Hippocampal formation (tissue), 2 donors: ENCODE measurements around the gene FTH1.

Experiments used
- DNase-seq, 2 donors: peaks; one replicate each; lab custom pipeline; 2025; lab: John Stamatoyannopoulos, UW

The FTH1 gene

GRCh38 chr11:61948505-61948904 is 18.9 kb downstream of the FTH1 start:
- DNase-seq: no peak

- peak; percentile 81 to 91 for DNase-seq
These were observed 19.8 kb downstream of the FTH1 start for GRCh38 chr11:61947486-61948210.

- DNase-seq: no peak
These were observed 20.5 kb downstream of the FTH1 start for GRCh38 chr11:61946894-61947293.

GRCh38 chr11:61945191-61945590 is 22.2 kb downstream of the FTH1 start:
- no peak for DNase-seq

GRCh38 chr11:61940466-61940865 is 27.0 kb downstream of the FTH1 start:
- no peak for DNase-seq

GRCh38 chr11:61935861-61936260 is 31.6 kb downstream of the FTH1 start:
- no peak for DNase-seq

- DNase-seq: no peak
These were observed 36.5 kb downstream of the FTH1 start for GRCh38 chr11:61930933-61931332.

- no peak for DNase-seq
These were observed 38.8 kb downstream of the FTH1 start for GRCh38 chr11:61928606-61929005.

- DNase-seq: no peak
These were observed 39.9 kb downstream of the FTH1 start for GRCh38 chr11:61927501-61927900.

GRCh38 chr11:61926235-61926634 is 41.2 kb downstream of the FTH1 start:
- DNase-seq: no peak

- no peak for DNase-seq
These were observed 41.7 kb downstream of the FTH1 start for GRCh38 chr11:61925736-61926135.

GRCh38 chr11:61924064-61924455 is 43.4 kb downstream of the FTH1 start:
- DNase-seq: no peak

GRCh38 chr11:61923166-61924063 is 44.0 kb downstream of the FTH1 start:
- DNase-seq: peak in 1 of 2 donors; percentile 28

GRCh38 chr11:61922539-61922938 is 44.9 kb downstream of the FTH1 start:
- DNase-seq: peak in 1 of 2 donors; percentile 26

- no peak for DNase-seq
These were observed 46.0 kb downstream of the FTH1 start for GRCh38 chr11:61921446-61921845.

- DNase-seq: no peak
These were observed 47.5 kb downstream of the FTH1 start for GRCh38 chr11:61919705-61920631.

GRCh38 chr11:61918938-61919704 is 48.3 kb downstream of the FTH1 start:
- DNase-seq: no peak

- no peak for DNase-seq
These were observed 49.0 kb downstream of the FTH1 start for GRCh38 chr11:61918251-61918937.

GRCh38 chr11:61917334-61918109 is 49.9 kb downstream of the FTH1 start, which contains the start of gene RAB3IL1:
Gene RAB3IL1, minus strand, starts transcription at chr11:61917566. Its CDS starts 199 bp downstream, at chr11:61917367.
- peak; percentile 36 to 42 for DNase-seq
